HG02938 (cell line): ENCODE results near the gene RBBP8.
"Not testable (repeated sequence)": the region's sequence is repeated elsewhere in the genome, so short reads cannot be mapped to it uniquely, and the experiment has no call there.

Source experiments
- ATAC-seq: cut with Tn5 transposase; IDR thresholded peaks from one replicate; pipeline ENCODE4 v1.9.1; 2021; ENCODE audit warnings: mild to moderate bottlenecking, moderate library complexity; ENCODE audit not compliant: unreplicated experiment

RBBP8 gene

DNA sequence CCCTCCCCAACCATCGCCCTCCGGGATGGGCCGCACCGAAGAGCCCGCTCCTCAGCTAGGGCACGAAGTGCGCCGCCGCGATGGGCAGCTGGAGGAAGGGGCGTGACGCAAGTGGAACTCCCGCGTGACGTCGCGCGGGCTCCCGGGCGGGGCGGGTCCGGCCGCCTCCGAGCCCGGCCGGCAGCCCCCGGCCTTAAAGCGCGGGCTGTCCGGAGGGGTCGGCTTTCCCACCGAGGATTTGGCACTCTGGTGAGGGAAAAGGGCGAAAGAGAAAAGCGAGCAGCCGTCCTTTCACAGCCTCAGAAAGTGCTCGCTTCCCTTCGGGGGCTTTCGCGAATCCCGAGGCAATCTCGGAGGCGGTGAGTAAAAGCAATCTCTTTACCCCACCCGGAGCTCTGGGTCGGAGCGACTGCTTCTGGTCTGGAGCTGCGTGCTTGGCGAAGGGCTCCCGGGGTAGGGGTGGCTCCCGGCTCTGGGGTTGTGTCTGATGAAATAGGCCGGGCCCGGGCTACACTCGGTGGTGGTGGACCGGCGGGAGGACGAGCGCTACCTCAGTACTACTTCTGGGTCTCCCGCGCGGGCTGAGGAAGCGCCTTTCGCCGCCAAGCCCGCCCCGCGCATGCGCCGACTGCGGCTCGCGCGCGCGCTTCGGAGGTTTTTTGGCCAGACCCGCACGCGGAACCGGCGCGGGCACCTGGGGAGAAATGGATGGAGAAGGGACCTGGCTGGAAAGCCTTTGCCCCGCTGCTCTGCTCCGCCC lies at the start of gene RBBP8:
Gene RBBP8 (plus strand): TSS at position 123 of the 760 bp plus-strand sequence. CDS start 3,524 bp downstream, outside the sequence.
- ATAC-seq, result peak; percentile 71

DNA sequence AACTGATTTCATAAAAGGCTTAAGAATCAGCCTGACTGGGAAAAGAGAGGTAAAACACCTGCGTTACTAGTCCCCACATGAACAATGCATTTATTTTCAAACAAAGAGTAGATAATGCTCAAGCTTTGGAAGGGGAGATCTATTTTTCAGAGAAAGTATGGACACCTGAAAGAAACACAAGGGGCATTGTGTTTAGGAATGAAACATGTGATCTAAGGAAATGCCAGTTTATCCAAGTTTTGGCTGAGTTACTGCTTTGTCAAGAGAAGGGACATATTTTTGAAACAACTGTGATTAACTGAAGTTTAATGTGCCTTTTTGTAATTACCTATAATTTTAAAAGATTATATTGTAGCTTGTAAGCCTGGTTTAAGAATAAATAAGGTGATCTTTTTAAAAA lies 49.3 kb upstream of the RBBP8 start:
- no peak for ATAC-seq

DNA sequence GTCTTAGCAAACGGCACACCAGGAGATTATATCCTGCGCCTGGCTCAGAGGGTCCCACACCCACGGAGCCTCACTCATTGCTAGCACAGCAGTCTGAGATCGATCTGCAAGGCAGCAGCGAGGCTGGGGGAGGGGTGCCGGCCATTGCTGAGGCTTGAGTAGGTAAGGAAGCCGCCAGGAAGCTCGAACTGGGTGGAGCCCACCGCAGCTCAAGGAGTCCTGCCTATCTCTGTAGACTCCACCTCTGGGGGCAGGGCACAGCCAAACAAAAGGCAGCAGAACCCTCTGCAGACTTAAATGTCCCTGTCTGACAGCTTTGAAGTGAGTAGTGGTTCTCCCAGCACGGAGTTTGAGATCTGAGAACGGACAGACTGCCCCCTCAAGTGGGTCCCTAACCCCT lies 47.4 kb upstream of the RBBP8 start:
- ATAC-seq, result not testable (repeated sequence)

DNA sequence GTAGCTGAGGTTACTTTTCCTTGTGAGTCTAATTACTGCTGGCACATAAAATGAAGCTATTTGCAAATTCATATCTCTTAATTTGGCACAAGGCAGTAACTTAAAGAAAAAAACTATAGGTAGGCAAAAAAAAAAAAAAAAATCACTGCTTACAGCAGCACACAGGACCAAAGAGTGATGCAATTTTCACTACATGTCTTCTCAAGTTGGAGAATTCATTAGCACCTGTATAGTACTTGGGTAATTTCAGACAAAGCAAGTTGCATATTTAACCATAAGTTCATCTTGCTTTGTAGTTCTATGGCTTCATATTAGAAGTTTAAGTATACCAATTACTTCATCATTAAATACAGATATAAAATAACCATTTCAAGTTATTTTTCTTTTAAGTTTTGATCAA lies 33.7 kb upstream of the RBBP8 start:
- no peak for ATAC-seq

DNA sequence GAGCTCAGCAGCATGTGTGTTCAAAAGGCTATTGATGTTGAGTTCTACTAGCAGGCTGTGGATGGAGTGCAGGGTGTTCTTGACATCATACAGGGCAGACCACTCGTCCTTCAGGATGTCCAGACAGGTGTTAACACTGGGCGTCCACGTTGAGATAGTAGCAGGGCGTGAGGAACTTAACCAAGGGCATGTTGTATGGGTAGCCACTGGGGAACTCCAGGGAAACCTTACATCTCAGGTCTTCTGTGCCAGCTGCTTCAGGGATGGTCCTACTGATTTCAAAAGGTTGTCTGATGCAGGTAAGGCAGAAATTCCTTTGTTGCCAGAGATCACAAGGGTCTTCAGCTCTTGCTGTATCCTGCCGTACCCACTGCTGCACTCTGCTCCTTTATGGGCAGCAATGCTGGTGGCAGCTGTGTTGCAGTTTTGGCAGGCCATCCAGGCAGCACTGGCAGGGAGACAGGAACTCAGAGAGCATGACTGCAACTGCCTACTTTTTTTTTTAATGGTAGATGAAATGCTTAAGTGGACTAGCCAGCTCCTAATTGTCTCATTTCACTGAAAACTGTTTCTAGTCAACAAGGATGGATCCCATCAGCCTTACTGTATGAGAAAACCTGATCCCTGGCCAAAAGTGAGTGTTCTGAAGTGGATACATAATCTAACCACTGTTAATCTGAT lies 32.4 kb upstream of the RBBP8 start:
- no peak for ATAC-seq

DNA sequence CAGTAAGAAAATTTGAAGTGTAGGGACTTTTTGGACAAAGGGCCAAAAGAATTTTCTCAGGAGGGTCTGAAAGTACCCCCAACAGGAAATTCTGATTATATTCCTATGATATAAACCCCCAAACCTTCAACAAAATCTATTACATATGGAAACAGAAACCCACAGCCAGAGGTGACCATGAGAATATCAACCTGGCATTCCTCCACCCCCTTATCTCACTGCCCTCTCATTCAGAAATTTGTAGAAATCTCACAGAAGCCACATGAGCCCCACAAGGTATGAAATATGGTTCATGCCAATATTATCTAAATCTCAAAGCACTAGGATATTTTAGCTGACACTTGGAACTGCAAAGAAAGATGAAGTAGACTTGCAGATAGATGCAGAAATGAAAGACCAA lies 31.0 kb upstream of the RBBP8 start:
- no peak for ATAC-seq

DNA sequence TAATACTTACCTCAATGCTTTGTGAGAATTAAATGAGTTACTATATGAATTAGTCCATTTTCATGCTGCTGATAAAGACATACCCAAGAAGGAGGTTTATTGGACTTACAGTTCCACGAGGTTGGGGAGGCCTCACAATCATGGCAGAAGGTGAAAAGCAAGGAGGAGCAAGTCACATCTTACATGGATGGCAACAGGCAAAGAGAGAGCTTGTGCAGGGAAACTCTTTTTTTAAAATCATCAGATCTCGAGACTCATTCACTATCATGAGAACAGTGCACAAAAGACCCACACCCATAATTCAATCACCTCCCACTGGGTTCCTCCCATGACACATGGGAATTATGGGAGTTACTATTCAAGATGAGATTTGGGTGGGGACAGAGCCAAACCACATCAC lies 29.9 kb upstream of the RBBP8 start:
- ATAC-seq, result not testable (repeated sequence)

DNA sequence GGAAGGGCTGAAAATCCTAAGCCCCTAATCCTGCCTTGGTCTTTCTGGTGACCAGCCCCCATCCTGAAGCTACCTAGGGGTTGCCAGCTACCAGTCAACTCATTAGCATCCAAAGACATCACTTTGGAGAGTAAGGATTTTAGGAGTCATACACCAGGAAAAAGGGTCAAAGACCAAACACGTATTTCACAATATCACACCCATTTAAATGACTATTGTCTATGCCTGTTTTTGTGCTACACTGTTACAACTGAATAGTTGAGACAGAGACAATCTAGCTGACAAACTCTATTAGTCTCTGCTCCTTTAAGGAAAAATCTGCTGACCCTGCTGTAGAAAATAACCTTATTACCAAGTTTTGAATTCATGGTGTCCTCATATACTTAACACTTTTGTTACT lies 21.0 kb upstream of the RBBP8 start:
- ATAC-seq, result no peak

DNA sequence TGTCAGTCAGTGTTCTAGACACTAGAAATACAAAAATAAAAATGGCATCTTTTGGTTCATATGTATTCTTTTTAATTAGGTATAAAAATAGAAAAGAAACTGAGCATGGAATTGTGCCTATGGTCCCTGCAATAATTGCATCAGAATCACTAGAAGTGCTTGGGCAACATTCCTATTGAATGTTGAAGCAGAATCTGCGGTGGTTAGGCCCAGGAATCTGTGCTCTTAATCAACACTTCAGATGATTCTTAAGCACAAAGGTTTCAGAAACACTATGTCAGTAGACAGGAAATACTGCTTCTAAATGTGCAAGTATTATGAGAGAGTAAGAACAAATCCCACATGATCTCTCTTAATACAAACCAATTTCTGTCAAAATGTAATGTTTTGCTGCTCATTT lies 20.3 kb upstream of the RBBP8 start:
- no peak for ATAC-seq

DNA sequence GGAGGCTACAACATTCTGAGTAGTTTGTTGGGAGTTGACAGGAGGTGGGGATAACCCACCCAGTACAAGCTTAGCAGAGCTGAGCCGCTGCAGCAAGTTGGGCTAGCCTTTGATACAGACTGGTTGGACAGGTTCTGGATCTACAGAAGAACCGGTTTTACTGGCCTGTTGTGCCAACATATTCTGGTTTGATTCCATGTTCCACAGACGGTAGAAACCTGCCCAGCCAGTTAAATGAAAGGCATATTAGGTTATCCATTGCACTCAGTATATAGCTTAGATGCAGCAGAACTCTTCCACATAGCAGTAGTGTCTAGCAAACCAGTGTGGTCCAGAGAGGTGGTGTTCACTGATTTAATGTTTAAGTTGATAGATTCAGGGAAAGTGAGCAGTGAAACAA lies 19.3 kb upstream of the RBBP8 start:
- no peak for ATAC-seq

DNA sequence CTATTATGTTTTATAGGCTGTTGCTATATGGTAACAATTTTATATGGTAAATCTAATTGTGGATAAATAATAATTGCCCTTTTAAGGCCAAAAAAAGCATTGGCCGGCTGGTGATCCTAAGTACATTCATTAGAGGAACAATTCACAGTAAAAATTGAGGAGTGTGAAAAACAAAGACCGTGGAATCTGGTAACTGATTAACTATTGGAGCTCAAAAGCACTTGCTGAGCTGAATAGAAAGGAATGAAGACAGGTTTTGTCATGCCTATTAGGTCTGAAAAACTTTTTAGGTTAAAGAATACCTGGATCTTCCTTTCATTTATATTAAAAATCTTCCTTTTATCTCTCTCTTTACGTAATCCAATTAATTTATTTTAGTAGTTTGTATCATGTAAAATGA lies 18.5 kb upstream of the RBBP8 start:
- ATAC-seq, result no peak

DNA sequence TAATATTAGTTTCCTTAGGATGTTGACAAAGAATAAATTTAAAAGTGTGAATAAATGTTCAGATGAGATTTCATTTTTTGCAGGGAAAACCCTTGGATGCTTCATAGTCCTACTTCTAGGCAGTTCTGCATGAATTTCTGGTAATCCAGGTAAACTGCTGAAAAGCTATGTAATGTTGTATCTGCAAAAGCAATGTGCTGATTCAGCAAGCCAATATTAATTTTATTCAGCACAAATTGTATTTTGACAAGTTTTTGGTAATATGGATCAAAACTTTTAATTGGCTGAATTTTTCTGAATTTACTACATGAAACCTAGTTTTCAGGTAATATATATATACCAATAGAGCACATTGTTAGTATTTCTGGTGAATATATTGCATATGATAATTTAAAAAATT lies 17.8 kb upstream of the RBBP8 start:
- ATAC-seq, result no peak

DNA sequence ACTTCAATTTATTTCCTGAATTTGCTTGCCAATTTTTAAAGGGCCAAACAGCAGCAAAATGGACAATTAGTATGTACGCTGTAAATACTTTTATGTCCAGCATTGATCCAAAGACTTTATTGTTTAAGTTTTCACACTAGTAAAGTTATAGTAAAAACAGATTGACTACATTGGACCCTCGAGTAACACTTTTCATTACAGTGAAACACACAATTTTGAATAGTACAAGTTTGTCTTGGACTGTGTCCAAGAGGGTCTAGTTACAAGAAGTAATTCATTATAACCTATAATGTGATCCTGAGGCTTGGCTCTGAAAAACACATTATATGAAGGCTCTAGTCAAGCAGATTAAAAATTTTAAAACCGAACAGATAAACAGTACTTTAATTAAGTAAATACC lies 11.4 kb upstream of the RBBP8 start:
- ATAC-seq, result no peak

DNA sequence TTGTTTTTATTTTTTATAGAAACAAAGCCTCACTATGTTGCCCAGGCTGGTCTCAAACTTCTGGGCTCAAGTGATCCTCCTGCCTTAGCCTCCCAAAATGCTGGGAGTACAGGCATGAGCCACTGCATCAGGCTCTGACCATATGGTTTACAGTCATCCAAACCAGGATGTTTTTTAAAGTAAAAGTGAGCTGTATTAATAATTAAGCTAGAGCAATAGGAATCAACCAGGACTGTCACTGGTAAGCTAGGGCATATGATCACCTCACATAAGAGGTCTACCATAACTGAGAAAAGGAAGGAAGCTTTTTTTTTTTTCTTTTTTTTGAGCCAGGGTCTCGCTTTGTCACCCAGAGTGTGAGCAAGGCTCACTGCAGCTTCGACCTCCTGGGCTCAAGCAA lies 8.5 kb upstream of the RBBP8 start:
- ATAC-seq, result no peak

DNA sequence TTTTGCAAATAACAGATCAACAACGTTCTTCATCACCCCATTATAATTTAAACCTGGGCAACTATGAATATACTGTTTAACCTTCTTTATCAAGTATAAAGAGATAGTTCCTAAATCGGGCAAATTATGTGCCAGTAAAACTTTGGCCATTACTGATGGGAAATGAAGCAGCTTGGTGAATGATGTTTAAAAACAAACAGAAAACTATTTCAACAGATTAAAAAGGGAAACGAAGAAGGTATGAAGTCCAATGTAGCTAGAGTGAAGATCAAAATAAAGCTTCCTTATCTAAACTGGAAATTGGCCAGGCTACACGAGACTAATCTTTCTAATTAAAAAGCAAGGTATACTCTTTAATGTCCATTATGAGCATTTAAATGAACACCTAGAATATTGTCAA lies 6.7 kb upstream of the RBBP8 start:
- no peak for ATAC-seq

DNA sequence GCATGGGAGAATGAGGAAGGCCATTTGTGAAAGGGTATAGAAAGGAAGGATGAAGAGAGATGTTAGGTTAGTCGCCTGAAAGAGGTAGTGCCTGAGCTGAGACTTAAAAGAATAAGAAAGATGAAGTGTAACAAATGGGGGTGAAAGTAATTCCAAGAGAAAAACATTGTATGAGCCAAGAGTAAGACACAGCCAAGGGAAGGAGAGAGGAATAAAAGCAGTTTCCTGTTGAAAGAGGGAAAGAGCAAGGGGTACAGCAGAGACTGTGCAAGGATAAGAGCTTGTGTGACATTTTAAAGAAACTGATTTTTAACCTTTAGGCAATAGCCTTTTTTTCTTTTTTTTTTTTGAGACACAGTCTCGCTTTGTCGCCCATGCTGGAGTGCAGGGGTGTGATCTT lies 4.8 kb upstream of the RBBP8 start:
- no peak for ATAC-seq

DNA sequence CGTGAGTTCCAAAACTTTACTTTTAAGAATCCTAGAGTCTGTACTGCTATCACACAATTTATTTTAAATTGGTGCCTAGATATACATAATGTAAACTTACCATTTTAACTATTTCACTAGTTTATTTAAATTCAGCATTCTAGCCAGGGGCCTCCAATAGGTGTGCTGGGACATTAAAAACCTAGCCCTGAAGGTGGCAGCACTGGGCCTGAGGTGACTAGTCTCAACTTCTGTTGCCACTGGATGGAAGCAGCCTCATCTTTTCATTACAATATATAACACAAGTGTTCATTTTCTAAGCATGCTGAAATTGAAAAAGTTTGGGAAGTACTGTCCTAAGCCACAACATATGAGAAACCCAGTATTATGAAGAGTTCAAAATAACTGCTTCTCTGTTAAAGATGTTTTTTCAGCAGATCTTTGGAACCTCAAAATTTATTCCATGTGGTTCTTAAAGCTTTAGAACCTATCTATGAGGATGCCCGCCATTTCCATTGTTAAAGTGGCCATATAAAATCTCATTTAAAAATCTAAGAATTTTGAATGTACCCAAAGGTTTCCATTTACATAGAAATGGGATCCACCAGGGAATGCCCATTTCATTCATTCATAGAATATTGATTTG lies 2.9 kb upstream of the RBBP8 start:
- ATAC-seq, result peak; percentile 44

DNA sequence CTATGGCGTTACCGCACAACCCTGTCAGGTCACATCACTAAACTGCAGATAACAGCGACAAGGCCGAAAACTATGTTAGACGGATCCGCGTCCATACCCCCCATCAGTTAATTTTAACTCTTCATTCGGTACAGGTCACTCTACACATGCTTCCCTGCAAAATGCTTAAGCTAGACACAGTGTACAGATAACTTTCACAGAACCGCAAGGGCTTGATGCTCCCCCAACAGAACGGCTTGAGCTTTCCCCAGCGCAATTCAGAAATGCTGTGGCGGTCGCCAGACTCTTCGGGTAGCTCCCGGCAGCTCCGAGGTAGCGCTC lies 283 bp upstream of the RBBP8 start:
- ATAC-seq, result peak; percentile 31

DNA sequence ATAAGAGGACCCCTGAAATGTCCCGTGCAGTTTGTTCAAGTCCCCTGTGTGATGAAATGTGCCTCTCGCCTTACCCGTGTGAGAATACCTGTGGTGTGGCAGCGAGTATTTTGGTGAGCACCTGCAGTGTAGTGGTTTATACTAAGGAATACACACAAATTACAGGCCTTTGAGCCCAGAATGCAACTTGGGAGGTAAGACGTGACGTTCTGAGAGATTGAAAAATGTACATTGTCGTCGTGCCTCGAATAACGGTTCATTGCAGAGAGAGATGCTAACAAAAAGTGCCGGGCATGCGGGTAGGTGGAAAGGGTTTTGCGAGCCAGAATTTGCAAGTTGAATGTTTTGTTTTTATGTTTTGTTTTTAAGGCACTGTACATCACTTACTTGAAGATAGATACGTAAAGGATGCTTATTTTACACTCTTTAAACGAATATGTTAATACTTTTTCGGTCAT lies 867 bp downstream of the RBBP8 start:
- ATAC-seq, result peak; percentile 11

DNA sequence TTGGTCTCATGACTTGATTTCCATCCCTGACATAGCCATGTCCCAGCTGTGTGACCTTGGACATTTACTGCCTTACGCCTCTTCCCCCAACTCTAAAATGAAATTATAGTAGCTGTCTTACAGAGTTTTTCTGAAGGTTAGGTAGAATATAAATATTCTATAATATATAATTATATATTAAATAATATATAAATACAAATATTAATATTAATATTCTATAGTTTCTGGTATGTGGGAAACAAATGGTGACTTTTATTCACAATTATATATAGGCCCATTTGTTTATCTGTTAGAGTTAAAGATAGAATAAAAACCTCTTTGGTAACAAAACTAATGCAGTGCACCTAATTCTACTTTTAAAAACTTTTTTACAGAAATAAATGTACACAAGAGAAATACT lies 1.7 kb downstream of the RBBP8 start:
- no peak for ATAC-seq

DNA sequence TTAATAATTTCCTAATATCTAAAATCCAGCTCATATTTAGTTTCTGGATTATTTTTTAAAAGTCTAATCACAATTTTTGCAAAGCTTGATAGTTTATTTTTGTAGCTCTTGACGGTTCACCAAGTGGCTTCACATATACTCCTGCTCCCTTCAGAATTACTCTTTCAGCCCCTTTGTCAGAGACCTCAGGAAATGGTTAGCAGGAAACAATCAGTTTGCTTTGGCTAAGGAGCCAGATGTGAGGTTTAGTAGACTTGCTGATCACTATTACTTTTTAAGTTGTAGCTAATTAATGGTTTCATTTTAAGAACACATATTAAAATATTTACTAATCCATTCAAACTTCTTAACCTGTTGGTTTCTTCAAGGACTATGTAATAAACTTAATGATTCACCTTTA lies 2.3 kb downstream of the RBBP8 start:
- no peak for ATAC-seq

DNA sequence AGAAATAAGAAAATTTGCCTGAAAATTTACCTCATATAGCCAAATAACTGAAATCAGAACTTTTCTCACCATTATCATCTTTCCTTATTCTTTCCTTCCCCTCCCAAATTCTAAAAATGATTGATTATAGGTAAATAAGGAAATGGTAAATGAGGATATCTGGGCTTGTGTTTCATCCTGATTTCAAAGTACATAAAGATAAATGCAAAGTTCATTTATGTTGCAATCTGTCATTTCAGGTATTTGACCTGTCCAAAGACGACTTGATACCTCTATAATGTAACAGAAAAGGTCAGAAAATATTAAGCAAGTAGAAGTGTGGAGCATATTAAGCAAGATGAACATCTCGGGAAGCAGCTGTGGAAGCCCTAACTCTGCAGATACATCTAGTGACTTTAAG lies 3.4 kb downstream of the RBBP8 start:
- no peak for ATAC-seq
